GM19099 (cell line): ENCODE measurements around the gene TRMT10B.

Source experiments
- POLR2A ChIP-seq: IDR thresholded peaks from 3 replicates; pipeline ENCODE4 v1.6.1; 2011; ENCODE audit warnings: low read depth; ENCODE audit not compliant: insufficient read length; ENCODE audit errors: extremely low read depth

TRMT10B gene

GRCh38 chr9:37820142-37820541, 66.5 kb downstream of the TRMT10B start:
- no peak for TF ChIP-seq POLR2A

DNA sequence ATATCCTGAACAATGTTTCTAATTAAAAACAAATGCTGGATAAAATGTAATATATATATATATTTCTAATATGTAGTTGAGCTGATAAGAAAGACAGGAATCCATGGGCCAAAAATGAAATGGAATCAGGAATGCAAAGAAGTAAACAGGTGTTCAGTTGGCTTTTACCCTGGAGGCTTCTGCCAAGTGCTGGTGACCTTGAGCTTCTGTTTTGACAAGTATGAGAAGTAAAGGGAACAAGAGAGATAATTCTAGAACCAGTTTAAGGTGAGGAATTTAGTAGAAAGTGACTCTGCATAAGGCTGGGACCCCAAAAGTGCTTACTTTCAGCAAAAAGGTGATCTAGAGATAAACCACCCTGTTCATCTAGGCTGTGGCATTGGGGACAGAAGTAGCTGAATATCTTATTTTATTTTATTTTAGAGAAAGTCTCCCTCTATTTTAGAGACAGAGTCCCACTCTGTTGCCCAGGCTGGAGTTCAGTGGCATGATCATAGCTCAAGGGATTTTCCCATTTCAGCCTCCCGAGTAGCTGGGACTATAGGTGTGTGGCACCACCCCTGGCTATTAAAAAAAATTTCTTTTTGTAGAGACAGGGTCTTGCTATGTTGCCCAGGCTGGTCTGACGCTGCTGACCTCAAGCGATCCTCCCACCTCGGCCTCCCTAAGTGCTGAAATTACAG, 74.0 kb downstream of the TRMT10B start:
- no peak for TF ChIP-seq POLR2A
